Dermis blood vessel endothelial cell (primary cell): ENCODE measurements around the gene SAA2. TPM values are rescaled to one million over a fixed set of nuclear protein-coding genes. Genes with fewer than 3 reads are reported as not detected.
"Not testable (repeated sequence)": the region's sequence is repeated elsewhere in the genome, so short reads cannot be mapped to it uniquely, and the experiment has no call there.

Source experiments
- DNase-seq: peaks from one replicate; pipeline ENCODE4 v3.0.0; 2010
- total RNA-seq: library from RNA; depleted of rRNA; stranded (reverse); fragments of >200 nt; gene quantifications from 2 replicates; pipeline ENCODE4 v1.2.3, GENCODE V29; 2014

SAA2 gene
- total RNA-seq, 1 donor from 2014 or later = 2.0 TPM

GRCh38 chr11:18247191-18247581 lies 1.3 kb downstream of the SAA2 start:
- DNase-seq = not testable (repeated sequence)

DNA sequence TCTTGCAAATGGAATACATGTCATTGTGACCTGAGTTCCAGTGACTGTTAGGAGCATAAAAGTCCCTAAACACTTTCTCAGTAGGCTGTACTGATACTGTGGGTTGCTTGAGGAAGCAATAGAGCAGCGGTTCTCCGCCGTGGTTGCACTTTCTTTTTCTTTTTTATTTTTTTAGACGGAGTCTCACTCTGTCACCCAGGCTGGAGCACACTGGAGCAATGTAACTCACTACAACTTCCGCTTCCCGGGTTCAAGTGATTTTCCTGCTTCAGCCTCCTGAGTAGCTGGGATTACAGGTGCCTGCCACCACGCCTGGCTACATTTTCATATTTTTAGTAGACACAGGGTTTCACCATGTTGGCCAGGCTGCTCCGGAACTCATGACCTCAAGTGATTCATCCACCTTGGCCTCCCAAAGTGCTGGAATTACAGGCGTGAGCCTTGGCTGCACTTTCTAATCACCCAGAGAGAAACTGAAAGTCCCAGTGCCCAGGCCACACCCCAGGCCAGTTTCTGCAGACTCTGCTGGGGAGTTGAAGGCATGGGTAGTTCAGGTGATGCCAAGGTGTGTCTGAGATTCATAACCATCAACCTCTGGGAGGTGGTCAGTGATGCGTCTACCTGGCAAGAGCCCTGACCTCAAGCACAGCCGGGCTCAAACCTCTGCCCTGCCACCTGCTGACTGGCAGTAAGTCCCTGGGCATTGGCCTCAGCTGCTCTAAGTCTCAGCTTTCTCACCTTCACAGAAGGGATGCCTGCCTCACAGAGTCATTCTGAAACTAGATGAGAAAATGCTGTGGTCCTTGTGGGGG lies 1.9 kb downstream of the SAA2 start:
- DNase-seq = not testable (repeated sequence)

GRCh38 chr11:18245396-18245795 lies 3.1 kb downstream of the SAA2 start:
- DNase-seq = no peak

DNA sequence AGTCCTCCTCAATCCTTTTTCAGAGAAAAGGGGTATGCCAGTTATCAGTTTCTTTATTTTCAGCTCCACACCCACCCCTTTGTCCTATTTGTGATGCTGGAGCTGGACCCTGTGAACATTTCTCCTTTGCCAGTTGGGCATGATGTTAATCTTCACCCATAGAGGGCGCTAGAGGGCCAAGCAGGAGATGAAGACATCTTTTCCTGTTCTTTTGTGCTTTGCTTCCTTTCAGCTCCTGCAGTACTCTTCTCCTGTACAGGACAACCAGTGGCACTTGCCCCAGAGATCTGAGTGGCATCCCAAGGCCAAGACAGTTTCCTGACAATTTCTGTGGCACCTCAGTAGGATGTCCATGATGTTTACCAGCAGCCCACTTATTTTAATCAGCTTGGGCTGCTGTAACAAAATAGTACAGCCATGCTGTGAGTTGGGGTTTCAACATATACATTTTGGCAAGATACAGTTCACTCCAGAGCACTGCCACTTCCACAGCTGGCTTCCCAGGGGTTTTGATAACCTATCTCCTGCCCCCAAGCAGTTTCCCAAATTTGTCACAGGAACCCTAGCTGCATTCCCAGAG lies 4.6 kb downstream of the SAA2 start:
- DNase-seq = peak; percentile 85

GRCh38 chr11:18239655-18240054 lies 8.8 kb downstream of the SAA2 start:
- no peak for DNase-seq

DNA sequence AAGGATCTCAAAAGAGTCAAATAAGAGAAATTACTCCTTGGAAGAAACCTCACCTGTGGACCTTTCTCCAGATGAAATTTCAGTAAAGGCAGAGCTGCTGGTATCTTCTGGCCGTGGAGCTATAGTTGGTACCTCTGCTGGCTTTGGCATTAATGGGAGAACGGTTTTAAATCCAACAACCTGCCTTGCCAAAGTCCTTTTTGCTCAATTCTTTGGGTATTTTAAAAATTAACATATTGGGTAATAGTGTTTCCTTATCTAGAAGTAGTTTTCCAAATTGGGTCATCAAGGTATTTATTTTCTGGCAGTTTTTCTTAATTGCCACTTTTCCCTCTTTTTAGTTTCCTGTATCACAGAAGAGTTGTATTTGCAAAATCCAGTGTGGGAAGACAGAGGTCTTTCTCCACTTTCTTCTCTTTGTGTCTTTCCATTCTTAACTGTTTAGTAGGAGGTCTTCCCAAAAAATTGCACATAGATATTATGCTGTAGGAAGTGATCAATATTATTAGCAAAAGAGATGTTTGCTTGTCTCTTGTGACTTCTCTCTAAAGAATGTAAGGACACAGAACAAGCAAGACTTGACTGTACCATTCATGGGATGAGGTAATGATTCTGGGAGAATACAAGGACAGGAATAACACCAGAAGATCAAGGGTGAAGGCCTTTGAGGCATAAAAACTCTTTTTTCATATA lies 11.7 kb downstream of the SAA2 start, which contains the start of gene SAA4:
Gene SAA4 (minus strand): TSS at position 139 of the 693 bp plus-strand sequence. CDS start 876 bp downstream, outside the sequence.
- no peak for DNase-seq

DNA sequence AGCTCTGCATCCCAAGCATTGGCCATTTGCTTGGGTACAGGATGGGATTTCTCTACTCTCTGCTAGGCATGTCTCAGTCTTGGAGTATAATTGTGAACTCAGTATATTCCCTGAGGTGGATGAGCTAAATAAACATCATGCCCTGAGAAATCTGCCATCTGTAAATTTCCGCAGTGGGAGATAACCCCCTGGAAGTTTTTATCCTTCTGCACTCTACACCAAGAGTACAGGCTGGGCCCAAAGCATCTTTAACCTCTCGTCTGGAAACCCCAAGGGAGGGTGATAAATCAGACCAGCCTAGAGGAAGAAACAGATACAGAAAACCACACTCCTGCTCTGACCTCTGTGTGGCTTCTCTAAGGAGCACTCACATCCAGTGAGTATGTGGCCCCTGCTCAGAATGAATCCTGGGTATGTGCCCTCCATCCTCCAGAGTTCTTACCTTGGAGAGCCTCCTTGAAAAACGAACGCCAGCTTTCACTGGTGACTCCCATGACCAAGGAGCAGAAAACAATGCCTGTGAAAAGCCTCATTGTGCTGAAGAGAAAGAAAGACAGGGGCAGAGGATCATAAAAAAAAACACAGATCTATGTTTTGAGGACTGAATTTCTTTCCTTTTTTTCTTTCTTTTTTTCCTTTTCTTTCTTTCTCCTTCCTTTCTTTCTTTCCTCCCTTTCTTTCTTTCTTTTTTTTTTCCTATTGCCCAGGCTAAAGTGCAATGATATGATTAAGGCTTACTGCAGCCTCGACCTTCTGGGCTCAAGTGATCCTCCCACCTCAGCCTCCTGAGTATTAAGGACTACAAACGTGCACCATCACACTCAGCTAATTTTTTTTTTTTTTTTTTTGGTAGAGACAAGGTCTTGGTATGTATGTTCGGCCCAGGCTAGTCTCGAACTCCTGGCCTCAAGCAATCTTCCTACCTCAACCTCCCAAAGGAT lies 12.8 kb downstream of the SAA2 start:
- no peak for DNase-seq

GRCh38 chr11:18233912-18234311 lies 14.6 kb downstream of the SAA2 start:
- no peak for DNase-seq

- DNase-seq = no peak
These were observed 17.6 kb downstream of the SAA2 start for GRCh38 chr11:18230859-18231258.

DNA sequence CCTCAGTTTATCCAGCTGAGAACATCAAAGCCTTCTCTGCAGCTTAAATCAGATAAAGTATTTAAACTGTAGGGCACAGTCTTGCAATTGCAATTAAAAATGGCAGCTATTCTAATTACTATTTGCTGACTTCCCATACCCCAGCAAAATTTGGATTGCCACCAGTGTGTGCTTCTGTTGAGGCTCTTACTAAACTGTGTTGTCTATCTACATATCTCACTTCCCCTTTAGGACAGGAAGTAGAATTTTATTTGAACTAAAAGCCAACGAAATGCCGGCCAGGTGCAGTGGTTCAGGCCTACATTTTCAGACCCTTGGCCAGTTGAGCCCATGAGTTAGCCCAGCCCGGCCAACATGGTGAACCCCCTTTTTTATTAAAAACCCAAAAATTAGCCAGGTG lies 19.0 kb downstream of the SAA2 start:
- no peak for DNase-seq

- DNase-seq = no peak
These were observed 22.6 kb downstream of the SAA2 start for GRCh38 chr11:18225913-18226312.

DNA sequence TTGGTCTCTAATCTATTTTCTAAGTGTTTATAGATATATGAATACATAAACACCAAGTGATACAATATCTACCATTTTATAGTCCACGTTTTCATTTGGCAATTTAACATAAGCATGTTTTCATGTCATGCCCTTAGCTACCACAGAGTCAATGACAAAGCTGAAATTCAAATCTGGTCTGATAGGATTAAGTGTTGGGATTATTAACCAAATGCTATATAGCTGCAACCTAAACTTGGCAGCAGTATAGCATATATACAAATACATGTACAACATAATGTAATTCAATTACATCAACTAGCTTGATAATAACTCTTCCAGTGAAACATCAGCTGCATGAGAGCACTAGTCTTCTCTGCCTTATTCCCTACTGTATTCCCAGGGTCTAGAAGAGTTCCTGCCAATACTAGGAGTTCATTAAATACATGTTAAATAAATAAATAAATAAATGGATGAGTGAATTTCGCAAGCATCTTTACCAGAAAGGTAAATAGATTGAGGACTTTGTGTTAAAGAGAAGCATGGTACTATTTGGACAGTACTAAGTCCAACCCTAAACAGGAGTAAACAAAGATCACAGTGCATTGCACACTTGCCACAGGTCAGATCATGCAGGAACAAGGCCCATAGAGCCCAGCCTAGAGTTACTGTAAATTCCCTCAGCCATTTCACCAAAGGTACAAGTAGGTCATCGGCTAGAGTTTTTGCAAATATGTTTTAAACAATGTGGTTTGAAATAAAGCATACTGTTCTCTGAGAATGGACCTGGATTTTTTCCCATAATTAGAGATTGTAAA lies 24.7 kb downstream of the SAA2 start:
- DNase-seq = no peak

- DNase-seq = no peak
These were observed 25.6 kb downstream of the SAA2 start for GRCh38 chr11:18222814-18223421.

- no peak for DNase-seq
These were observed 27.1 kb downstream of the SAA2 start for GRCh38 chr11:18221274-18221876.

- DNase-seq = no peak
These were observed 39.4 kb downstream of the SAA2 start for GRCh38 chr11:18209058-18209457.

GRCh38 chr11:18204771-18205170 lies 43.7 kb downstream of the SAA2 start:
- DNase-seq = no peak

- DNase-seq = no peak
These were observed 44.2 kb downstream of the SAA2 start for GRCh38 chr11:18204220-18204619.

DNA sequence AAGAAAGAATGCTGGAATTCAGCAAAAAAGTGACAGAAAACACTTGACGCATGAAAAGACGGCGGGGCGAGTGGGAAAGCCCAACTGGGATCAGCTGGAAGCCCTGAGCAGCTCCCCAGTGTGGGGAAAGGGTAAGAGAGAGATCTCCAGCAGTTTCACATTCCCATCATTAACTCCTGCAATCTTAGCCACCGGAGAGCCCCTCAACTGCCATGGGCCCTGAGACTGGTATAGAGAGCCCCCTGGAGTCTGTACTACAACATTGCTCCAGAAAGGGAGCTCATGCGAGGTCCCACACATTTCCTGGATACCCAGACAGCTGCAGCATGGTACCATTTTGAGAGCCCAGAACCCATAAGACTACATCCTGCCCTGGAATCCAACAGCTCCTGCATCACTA lies 44.7 kb downstream of the SAA2 start:
- peak; percentile 42 for DNase-seq

DNA sequence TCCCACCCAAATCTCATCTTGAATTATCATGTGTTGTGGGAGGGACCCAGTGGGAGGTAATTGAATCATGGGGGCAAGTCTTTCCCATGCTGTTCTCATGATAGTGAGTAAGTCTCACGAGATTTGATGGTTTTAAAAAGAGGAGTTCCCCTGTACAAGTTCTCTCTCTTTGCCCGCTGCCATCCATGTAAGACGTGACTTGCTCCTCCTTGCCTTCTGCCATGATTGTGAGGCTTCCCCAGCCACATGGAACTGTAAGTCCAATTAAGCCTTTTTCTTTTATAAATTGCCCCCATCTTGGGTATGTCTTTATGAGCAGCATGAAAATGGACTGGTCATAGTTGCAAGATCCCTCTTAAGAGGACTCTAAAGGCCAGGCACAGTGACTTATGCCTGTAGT lies 50.7 kb downstream of the SAA2 start:
- DNase-seq = not testable (repeated sequence)

- DNase-seq = no peak
These were observed 51.9 kb downstream of the SAA2 start for GRCh38 chr11:18196532-18196931.
